HG03175 (cell line): Measurements from ENCODE around the gene CELSR3.
A peak's percentile ranks its signal among the peaks of the same experiment; 100 is the strongest.

Source experiments
- ATAC-seq: cut with Tn5 transposase; IDR thresholded peaks from one replicate; pipeline ENCODE4 v1.9.1; 2021; ENCODE audit warnings: mild to moderate bottlenecking, moderate library complexity; ENCODE audit not compliant: unreplicated experiment

Gene CELSR3

DNA sequence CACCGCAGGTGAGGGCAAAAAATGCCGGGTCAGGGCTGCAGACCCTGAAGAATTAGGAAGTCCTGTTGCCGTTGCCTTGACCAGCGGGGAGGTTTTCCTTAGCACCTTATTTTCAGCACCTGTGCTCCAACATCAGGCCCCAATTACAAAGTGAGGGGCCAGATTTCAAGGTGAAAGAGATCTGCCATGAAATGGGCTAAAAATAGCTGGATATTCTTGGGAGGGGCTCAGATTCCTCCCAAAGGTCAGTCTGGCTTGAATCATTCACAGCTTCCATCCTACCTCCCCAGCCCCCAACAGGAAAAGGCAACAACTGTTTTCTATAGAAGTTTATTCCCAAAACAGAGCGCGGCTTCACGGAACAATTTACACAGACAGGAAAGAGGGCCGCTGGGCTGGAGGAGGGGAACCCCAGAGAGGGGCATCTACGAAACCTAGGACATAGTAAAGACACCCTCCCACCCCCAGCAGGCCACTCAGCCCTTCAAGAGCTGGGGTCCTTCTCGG is 26.5 kb downstream of the CELSR3 start:
- ATAC-seq, result no peak

DNA sequence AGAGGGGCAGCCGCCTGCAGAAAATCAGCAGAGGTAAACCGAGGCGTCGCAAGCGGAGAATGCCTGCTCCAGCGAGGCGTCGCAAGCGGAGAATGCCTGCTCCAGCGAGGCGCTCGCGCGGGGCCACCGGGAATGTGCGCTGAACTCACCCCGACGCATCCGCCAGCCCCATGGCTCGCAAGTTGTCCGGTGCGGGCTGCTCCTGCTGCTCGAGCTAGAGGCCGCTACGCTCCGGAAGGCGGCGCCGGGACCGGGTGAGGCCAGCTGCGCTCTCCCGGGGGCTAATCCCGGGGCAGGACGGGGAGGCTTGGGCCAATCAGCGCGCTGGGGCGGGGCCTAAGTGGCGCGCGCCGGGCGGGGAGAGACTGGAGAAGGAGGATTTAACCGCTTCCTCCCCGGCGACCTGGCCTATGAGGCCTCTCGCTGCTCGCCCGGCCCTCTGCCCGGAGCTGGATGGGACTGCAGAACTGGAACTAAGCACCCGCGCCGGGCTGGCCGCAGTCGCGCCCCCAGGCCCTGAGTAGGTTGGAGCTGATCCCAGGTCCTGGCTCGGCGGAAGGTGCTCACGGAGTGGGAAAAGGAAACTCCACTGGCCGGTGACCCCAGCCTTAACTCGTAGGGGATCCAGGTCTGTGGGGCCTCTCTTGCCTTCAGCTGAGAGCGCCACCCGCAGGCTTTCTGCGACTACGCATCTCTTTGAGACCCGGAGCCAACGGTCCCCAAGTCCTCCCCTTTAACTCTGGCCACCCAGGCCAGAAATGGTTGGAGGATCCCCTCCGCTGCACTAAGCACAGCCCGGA is 27.3 kb downstream of the CELSR3 start, which contains the start of gene SLC26A6:
Gene SLC26A6, minus strand, starts transcription at position 240 of the 800 bp plus-strand sequence. Its CDS starts 68 bp downstream, at position 172.
- ATAC-seq, result peak; percentile 90

DNA sequence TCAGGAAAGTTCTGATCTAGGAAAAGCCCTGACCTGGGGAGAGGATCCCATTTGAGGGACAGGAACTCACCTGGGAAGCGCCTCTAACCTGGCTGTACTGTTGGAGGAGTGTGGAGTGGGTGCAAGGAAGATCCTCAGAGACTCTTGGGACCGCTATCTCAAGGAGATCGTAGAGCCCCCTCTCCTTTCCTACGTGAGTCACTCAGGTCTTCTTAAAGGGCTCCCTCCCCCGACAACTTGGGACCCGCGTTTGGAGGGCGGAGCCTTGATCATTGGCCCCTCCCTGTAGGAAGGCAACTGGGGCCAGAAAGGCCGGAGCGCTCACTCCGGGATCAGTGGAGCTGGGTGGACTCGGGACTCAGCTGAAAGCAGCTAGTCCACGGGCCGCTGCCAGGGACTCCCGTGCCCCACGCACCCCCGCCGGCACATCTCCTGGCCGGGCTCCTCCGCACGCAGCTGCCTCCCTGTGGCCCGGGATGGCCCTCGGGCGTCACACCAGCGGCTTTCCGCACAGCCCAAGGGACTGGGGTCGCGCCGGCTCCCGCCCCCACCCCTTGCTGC is 27.9 kb downstream of the CELSR3 start:
- peak; percentile 18 for ATAC-seq

DNA sequence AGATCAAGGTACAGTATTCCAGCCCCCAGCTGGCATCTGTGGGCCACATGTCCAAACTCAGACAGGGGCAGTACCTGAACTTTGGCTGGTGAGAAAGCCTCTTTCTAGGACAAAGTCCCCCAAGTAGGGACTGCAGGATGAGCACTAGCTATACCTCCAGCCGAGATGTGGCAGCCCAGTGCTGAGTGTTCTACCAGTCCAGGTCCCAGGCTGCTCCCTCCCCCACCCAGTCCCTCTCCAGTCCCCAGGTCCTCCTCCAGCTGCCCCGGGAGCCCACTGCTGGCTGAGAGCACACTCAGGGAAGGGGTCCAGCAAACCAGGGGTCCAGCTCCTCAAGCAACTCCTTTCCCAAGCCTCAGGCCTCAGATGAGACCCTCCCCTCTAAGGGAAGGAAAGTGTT is 28.9 kb downstream of the CELSR3 start:
- ATAC-seq, result no peak

DNA sequence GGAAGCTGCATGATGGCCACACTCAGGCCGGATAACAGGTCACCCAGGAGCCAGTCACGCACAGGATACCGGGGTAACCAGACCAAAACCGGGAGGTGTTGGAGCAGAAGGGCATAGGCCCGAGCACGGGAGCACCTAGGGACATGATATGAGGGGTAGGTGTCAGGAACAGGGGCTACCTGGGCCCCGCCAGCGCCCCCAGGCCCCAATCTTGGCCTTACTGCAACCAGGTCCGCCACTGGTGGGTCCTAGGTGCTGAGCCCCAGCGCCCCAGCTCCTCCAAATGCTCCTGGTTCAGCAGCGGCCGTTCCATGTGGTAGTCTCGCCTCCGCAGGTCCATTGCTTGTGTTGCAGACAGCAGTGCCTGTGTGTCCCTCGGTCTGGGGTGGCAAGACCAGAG is 29.4 kb downstream of the CELSR3 start:
- ATAC-seq, result no peak

DNA sequence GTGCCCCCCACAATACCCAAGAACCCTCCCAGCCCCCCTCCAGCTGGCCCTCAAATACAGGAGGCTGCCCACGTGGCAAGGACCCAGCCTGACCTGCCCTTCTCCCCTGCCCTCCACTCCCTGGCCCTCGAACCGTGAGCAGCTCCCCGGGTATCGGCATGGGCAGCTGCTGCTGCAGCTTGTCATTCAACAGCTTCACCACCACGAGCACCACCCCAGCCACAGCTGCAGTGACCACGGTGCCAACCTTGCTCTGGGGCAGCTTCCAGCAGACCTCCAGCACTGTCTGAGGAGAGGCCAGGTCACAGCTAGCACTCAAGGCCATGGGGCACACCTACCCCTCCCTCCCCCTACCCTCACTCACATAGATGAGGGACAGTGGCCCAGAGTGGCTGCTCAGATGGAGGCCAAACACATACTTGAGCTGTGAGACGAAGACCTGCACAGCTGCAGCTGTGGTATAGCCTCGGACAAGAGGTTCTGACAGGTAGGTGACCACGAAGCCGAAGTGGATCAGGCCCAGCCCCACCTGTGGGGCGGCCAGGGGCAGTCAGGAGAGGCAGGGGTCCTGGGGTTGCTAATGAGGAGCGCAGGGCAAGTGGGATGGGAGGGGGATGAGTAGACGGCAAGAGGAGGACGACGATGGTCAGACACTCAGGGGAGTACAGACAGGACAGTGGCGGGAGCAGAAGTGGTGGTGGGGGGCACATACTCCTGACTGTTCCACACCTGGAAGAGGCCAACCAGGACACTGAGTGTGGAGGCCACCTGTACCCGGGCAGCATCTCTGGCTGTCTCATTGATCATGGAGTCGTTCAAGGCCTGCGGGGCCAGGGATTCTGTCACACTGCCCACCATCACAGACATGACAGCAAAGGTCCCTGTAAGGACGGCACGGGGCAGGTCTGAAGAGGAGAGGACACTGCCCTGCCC is 30.9 kb downstream of the CELSR3 start:
- ATAC-seq, result no peak

DNA sequence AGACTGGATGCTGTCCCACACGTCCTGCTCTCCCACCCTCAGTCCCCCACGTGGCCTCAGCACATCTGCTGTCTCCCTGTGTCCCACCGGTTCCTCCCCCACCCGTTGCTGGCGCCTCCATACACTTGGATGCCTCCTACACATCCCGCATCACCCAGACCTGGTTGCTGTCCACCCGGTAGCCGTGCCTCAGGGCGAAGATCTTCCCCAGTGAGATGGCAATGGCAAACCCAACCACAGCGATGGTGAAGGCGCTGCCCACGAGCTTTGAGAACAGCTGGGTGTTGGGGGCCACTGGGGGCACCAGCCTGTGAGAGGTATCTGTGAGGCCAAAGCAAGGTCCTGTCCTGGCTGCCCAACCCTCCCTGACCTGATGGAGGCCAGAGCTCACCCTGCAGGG is 31.9 kb downstream of the CELSR3 start:
- ATAC-seq, result no peak

DNA sequence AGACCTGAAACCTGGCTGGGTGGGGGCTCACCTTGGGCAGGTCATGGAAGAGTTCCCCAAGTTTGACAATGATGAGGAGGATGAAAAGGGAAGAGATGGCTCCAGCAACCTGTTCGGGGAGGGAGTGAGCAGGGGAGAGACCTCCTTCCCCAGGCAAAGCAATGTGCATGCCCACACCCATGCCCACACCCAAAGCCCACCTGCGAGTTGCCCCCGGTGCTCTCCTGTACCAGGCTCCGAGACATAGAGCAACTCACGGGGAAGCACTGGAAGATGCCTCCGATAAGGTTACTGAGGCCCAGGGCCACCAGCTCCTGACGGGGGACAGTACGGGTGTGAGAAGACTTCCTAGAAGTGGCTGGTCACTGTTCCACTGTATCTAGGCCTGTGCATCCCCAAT is 32.3 kb downstream of the CELSR3 start:
- ATAC-seq, result no peak

DNA sequence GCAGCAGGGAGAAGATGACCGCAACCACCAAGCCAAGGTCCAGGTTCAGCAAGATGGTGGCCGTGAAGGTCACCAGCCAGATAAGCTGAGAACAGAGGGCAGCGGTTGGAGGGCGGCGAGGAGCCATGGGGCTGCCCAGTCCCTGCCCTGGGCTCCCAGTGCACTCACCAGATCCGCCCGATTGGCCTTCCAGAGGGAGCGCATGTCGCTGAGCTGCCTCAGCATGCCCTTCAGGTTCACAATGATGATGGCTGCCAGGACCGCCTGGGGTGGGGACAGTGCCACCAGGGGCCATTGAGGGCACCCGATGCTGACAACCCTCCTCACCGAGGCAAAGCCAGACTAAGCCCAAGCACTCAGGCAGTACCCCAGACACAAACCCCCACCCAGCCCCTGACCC is 32.8 kb downstream of the CELSR3 start:
- ATAC-seq, result no peak

DNA sequence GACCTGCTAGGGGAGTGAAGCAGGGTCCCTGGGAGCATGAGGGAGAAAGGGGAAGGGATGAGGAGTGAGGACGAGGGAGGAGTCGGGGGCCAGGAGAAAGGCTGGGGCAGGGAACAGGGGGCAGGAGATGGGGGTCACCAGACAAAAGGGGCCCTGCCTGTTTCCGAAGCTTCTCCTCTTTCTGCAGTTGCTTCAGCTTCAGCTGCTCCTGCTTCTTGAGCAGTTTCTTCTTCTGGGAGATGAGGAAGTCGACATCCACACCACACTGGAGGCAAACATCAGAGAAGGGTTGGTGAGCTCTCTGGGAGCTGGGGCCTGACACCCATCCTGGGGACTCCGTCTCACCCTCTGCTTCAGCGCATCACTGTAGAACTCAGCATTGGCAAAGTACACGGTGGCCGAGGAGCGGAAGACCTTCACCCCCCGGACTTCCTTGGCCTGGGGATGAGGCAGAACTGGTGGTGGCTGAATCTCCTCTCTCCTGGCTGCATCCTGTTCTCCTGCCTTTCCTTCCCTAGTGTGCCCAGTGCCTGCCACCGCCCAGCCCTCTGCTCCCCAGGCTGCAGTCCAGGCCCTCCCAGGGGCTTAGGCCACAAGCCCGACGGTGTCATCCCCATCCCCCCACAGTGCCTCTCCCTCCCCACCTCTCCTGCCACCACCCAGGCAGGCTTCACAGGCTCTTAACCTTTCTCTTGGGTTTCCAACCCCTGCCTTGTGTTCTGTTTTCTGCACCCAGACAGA is 34.2 kb downstream of the CELSR3 start:
- no peak for ATAC-seq

DNA sequence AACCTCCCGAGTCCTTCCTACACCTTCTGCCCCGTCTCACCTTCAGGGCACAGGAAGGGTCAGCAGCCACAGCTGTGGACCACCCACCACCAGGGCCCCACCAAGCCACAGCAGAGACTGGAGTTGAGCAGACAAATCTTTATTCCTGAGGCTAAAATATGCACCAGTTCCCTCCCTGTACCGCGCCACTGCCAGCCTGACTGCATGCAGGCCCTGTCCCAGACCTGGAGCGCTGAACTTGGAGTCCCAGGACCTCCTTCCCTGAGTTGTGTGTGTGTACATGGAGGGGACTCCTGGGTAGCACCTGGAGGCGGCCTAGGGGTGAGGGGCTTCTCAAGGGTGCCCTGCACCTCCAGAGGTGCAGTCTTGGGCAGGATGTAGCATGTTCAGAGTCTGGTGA is 37.1 kb downstream of the CELSR3 start:
- no peak for ATAC-seq

DNA sequence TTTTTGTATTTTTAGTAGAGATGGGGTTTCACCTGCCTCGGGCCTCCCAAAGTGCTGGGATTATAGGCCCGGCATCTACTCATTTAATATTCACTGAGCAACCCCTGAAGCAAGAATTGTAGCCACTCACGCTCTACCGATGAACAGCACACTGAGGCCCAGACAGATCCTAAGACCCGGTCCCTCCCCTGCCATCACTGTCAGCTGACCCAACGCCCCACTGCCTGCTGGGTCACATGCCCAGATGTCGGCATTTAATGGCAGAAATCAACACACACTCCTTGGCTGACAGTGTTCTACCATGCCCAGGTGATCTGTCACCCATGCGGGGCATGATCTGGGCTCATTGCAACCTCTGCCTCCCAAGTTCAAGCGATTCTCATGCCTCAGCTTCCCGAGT is 37.9 kb downstream of the CELSR3 start:
- ATAC-seq, result no peak

DNA sequence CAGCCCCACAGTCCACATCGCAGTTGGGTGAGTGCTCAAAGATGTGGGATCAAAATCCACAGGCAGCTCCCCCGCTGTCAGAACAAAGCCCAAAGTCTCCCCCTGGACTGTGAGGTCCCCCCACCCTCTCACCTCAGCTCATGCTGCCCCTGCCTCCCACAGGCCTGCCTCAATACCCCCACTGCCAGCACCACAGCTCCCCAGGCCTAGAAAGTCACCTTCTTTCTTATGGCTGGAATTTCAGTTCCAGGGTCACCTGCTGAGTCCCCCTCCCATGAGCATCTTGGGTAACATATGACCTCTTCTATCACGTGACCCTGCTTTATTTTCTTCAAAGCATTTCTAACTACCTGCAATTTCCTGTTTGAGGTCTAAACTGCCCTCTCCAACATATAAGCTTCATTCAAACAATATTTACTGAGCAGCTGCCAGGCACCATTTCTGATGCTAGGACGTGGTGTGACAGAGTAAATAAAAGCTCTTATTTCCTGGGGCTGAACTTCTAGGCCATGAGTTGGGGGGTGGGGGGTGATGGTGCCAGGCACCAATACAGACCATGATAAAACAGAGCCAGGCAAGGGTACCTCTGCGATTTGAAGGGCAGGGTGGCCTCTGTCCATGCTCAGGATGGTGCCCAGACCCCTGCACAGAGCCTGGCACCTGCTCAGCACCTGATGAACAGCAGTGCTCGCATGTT is 38.7 kb downstream of the CELSR3 start:
- ATAC-seq, result no peak

DNA sequence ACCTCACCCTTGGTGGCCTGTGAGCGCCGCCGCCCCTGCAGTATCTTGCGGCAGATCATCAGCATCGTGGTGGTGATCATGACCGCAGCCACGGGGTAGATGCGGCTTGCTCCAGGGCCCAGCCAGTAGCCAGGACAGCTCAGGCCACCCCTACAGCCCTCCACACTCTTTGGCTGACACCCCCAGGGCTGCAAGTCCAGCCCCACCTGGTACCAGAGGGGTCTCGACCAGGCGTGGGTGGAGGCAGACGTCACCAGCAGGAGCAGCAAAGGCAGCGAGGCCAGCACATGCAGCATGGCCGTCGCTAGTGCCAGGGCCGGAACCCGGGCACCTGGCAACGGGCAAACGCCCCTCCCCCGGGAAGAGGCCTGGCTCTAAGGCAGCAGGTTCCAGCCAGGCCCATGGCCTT is 41.2 kb downstream of the CELSR3 start, which contains the start of gene TMEM89:
Gene TMEM89, minus strand, starts transcription at position 309 of the 409 bp plus-strand sequence. Its CDS starts 13 bp downstream, at position 296.
- ATAC-seq, result no peak

DNA sequence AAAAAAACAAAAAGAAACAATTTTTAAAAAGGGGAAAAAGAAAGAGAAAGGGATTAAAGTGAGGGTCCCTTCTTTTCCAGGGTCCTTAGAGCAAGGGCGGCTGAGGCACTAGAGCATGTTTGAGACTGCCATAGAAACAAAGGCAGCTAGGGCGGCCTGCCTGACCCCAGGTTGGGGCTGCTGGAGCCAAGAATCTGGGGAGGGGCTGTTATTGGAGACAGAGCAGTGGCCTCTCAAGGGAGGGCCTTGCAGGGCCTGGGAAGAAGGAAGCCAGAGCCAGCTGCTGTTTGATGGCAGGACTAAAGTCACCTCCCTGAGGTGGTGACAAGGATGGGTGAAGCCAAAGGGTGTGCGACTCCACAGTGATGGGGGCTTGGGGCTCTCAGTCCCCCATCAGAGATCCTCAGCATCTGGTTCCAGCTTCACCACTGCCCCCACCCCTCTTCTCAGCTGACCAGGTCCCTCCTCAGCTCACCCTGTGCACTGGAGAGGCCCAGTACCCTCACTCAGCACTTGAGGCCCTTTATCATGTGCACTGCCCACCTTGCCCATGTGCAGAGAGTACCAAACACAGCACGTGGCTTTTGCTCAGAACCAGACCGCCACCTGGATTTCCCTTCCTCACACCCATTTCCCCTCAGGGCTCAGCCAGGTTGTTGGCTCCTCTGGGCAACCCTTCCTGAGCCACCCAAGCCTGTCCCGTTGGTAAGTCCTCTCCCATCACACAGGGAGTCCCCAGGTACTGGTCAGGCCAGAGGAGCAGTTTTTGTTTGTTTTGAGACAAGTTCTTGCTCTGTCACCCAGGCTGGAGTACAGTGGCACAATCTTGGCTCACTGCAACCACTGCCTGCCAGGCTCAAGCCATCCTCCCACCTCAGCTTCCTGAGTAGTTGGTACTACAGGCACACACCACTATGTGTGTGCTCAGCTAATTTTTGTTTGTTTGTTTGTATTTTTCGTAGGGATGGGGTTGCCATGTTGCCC is 42.9 kb downstream of the CELSR3 start:
- ATAC-seq, result no peak

DNA sequence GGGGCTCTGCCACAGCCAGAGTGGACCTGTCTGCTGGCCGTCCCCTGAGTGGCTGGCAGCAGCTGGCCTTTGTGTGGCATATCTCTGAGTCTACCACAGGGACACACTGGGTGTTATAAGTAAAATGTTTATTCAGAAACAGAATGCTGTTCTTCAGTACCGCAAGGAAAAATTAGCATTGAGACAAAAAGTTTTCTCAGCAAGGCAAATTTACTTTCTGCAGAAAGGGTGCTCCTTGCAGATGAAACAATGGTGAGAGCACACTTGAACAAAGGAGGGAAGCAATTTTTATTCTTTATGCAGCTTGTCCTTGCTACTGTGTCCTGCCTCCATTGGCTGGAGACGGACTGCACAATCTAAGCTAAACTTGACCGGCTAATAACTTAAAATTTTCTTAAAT is 45.1 kb downstream of the CELSR3 start:
- ATAC-seq, result no peak

DNA sequence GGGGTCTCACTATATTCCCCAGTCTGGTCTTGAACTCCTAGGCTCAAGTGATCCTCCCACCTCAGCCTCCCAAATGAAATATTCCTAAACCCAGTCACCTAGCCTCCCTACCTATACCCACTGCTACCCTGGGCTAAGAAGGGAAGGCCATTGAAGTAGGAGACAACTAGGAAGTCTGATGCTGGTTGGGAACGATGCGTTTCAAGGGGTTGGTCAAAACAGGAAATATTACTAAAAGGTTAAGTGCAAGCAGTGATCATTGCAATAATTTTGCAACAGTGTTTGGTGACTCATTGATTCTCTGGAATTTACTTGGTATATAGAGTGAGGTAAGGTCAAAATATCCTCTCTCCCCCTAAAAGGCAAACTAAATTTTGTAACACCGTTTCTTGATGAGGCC is 48.6 kb downstream of the CELSR3 start:
- ATAC-seq, result no peak

DNA sequence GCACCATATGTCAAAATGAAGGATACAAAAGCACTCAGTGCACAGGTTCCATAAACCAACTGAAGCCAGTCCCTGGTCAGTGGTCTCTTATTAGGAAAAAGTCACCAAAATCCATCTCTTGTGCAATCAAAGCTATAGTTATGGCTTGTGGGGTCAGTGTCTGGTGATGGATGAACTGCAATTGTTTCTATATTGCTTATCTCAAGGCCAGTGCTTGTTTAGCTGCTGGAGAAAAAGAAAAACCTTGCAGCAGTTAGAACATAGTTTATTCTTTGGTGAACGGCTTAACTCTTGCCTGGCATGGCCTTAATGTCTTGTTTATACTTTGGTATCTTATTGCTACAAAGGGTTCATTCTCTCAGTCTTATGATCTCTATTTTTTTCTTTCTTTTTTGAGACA is 50.4 kb downstream of the CELSR3 start:
- no peak for ATAC-seq
